ENCODE measurements around the gene IL17RC. TPM values are rescaled to one million over a fixed set of nuclear protein-coding genes. Genes with fewer than 3 reads are reported as not detected.

Gene IL17RC
- total and polyA plus RNA-seq, 2 of the 8 experiments (the other 6 are each of a cell fraction or from before 2014, with no cell fraction given) = 11.8 to 13.0 TPM

DNA sequence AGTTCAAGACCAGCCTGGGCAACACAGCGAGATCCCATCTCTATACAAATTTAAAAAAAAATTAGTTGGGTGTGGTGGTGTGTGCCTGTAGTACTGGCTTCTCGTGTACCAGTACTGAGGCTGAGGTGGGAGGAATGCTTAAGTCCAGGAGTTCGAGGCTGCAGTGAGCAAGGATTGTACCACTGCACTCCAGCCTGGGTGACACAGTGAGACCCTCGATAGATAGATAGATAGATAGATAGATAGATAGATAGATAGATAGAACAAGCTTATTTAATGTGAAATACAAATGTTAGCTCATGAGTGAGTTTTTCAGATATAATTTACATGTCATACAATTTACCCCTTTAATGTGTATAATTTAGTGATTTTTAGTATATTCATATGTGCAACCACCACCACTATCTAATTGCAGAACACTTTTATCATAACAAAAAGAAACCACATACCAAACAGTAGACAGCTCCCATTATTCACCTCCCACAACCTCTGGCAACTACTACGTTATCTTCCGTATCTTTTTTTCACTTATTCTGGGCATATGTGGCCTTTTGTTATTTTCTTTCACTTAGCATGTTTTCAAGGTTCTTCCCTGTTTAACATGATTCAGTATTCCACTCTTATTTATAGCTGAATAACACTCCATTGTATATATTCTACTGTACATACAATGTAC lies 48.4 kb downstream of the IL17RC start:
- no peak for FAIRE-seq
- Histone ChIP-seq H3K23ac (ENCODE audit: insufficient read length) (no peak overlapping the region), H3K4me2 (ENCODE audit: insufficient read depth in 1 of 2, low read depth in 2 of 2, low read length in 2 of 2) (no peak overlapping the region), H2BK120ac (replicated peaks; ENCODE audit: low read depth, low read length) (no peak overlapping the region), H3K14ac (ENCODE audit: insufficient read length) (no peak overlapping the region), H3K79me2 (ENCODE audit: control insufficient read depth in 1 of 2, insufficient read depth in 2 of 2, low read length in 2 of 2) (no peaks in the 10 kb centered on the region), H3K23me2 (ENCODE audit: low read depth, low read length) (no peaks in the 10 kb centered on the region), H3K27me3 (replicated peaks in 1 of 4; ENCODE audit: control insufficient read depth in 3 of 4, extremely low read depth in 1 of 4, insufficient read depth in 3 of 4, low read length in 3 of 4) (no peaks in the 10 kb centered on the region), H3K4me3 (ENCODE audit: extremely low read depth in 1 of 4, insufficient read depth in 2 of 4, low read depth in 3 of 4, low read length in 4 of 4) (no peak overlapping the region), H2AK5ac (ENCODE audit: low read depth, low read length) (no peak overlapping the region), H3K56ac (replicated peaks; ENCODE audit: insufficient read length, low read depth, low read length) (no peak overlapping the region), H2BK12ac (ENCODE audit: low read depth, low read length) (no peak overlapping the region), H3K79me1 (ENCODE audit: low read depth, low read length) (no peaks in the 10 kb centered on the region), H3K18ac (ENCODE audit: extremely low read depth, low read length) (no peak overlapping the region), H3K9me3 (ENCODE audit: insufficient read depth in 2 of 2, low read depth in 1 of 2, low read length in 1 of 2) (no peaks in the 10 kb centered on the region), H3K4ac (replicated peaks; ENCODE audit: insufficient read length, low read depth, low read length) (no peak overlapping the region), H2BK5ac (ENCODE audit: low read depth, low read length) (no peak overlapping the region), H4K20me1 (replicated peaks in 1 of 2; ENCODE audit: control insufficient read depth in 1 of 2, insufficient read depth in 2 of 2, low read length in 2 of 2) (no peaks in the 10 kb centered on the region), H4K5ac (ENCODE audit: insufficient read length, low read depth, low read length) (no peak overlapping the region), H3K4me1 (replicated peaks in 1 of 4; ENCODE audit: control insufficient read depth in 3 of 4, insufficient read depth in 4 of 4, low read length in 3 of 4) (no peaks in the 10 kb centered on the region), H4K91ac (replicated peaks; ENCODE audit: insufficient read length, low read length) (no peak overlapping the region), H3K27ac (ENCODE audit: low read depth, low read length) (no peak overlapping the region), H4K8ac (ENCODE audit: extremely low read depth, insufficient read depth, low read length) (no peak overlapping the region), H2BK15ac (ENCODE audit: low read length) (no peak overlapping the region), H2BK20ac (ENCODE audit: low read length) (no peak overlapping the region), H3K9ac (replicated peaks in 1 of 4; ENCODE audit: extremely low read depth in 1 of 4, low read depth in 3 of 4, low read length in 3 of 4) (no peak overlapping the region), H3K36me3 (ENCODE audit: control insufficient read depth in 2 of 4, insufficient read depth in 4 of 4, low read length in 3 of 4) (peaks cover 0 to 14% (median 8%) of the 10 kb centered on the region in 4 experiments; a peak in 6 of 8 replicates), H2AFZ (ENCODE audit: low read length) (no peak overlapping the region)
- 94% methylated on average over 6 of the region's 6 CpGs; no CpG with 5 or more reads in 1 of the 2 experiments for WGBS, 2 experiments (ENCODE audit: extremely low coverage in 1 of 2, insufficient coverage in 1 of 2, insufficient read length in 1 of 2, insufficient replicate concordance in 2 of 2, low coverage in 1 of 2, low lambda C conversion rate in 2 of 2, missing lambda C conversion rate in 1 of 2)
- ChIA-PET CTCF (ENCODE audit: partially characterized antibody) (interaction anchor here (0.6 to 2.5 kb wide), 13 partner anchors 10 to 158 kb away, joined by 3 to 9 read pairs (median 4); partner anchors contain the start of gene PRRT3), POLR2A (ENCODE audit: partially characterized antibody) (interaction anchor here (0.9 kb wide), 1 partner anchor 11 kb away, joined by 3 read pairs; no protein-coding TSS in a partner anchor)
- DNase-seq (ENCODE audit: low read depth in 1 of 2, low spot score in 2 of 2) = no peak
- TF ChIP-seq PHF8 (conservative IDR thresholded peaks at IDR 0.05; ENCODE audit: low read depth, low read length) = no peak
- TF ChIP-seq, protein P1, sequence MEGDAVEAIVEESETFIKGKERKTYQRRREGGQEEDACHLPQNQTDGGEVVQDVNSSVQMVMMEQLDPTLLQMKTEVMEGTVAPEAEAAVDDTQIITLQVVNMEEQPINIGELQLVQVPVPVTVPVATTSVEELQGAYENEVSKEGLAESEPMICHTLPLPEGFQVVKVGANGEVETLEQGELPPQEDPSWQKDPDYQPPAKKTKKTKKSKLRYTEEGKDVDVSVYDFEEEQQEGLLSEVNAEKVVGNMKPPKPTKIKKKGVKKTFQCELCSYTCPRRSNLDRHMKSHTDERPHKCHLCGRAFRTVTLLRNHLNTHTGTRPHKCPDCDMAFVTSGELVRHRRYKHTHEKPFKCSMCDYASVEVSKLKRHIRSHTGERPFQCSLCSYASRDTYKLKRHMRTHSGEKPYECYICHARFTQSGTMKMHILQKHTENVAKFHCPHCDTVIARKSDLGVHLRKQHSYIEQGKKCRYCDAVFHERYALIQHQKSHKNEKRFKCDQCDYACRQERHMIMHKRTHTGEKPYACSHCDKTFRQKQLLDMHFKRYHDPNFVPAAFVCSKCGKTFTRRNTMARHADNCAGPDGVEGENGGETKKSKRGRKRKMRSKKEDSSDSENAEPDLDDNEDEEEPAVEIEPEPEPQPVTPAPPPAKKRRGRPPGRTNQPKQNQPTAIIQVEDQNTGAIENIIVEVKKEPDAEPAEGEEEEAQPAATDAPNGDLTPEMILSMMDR (IDR thresholded peaks at IDR 0.05; ENCODE audit: control extremely low read depth in 1 of 3, insufficient read depth in 1 of 3, low read depth in 1 of 3, low read length in 3 of 3) = no peak
- no peak for TF ChIP-seq FOSL1 (IDR thresholded peaks at IDR 0.05; ENCODE audit: insufficient read depth, low read depth, low read length)
- no peak for TF ChIP-seq NRF1 (IDR thresholded peaks at IDR 0.05; ENCODE audit: low read depth, low read length)
- no peak for TF ChIP-seq JUN (IDR thresholded peaks at IDR 0.05; ENCODE audit: low read depth, low read length)
- TF ChIP-seq JUND (IDR thresholded peaks at IDR 0.05; ENCODE audit: low read length) = no peak
- no peak for TF ChIP-seq CREB1 (IDR thresholded peaks at IDR 0.05)
